HG02623 (cell line): Measurements from ENCODE around the gene RTN3.
A peak's percentile ranks its signal among the peaks of the same experiment; 100 is the strongest.
"Not testable (repeated sequence)": the region's sequence is repeated elsewhere in the genome, so short reads cannot be mapped to it uniquely, and the experiment has no call there.

Experiments used
- ATAC-seq: cut with Tn5 transposase; IDR thresholded peaks from one replicate; pipeline ENCODE4 v1.9.1; 2021; ENCODE audit warnings: moderate library complexity; ENCODE audit not compliant: unreplicated experiment

RTN3 gene

GRCh38 chr11:63681321-63682065, at the start of gene RTN3:
TSS of gene RTN3 (plus strand) at chr11:63681500. CDS start at chr11:63681637, 137 bp downstream.
- ATAC-seq, result peak; percentile 84

- no peak for ATAC-seq
Measured at GRCh38 chr11:63635762-63636465, 45.4 kb upstream of the RTN3 start.

- not testable (repeated sequence) for ATAC-seq
Measured at GRCh38 chr11:63638436-63638835, 42.9 kb upstream of the RTN3 start.

GRCh38 chr11:63639199-63639832, 42.0 kb upstream of the RTN3 start:
- no peak for ATAC-seq

- ATAC-seq, result no peak
Measured at GRCh38 chr11:63641727-63642126, 39.6 kb upstream of the RTN3 start.

- ATAC-seq, result no peak
Measured at GRCh38 chr11:63643205-63643604, 38.1 kb upstream of the RTN3 start.

- no peak for ATAC-seq
Measured at GRCh38 chr11:63652671-63653070, 28.6 kb upstream of the RTN3 start.

- no peak for ATAC-seq
Measured at GRCh38 chr11:63660972-63661371, 20.3 kb upstream of the RTN3 start.

GRCh38 chr11:63663809-63664208, 17.5 kb upstream of the RTN3 start:
- no peak for ATAC-seq

GRCh38 chr11:63666874-63667273, 14.4 kb upstream of the RTN3 start:
- ATAC-seq, result no peak

GRCh38 chr11:63667995-63668795, 13.1 kb upstream of the RTN3 start:
- ATAC-seq, result no peak

GRCh38 chr11:63670096-63670432, 11.2 kb upstream of the RTN3 start:
- no peak for ATAC-seq

- peak; percentile 24 for ATAC-seq
Measured at GRCh38 chr11:63670433-63671321, 10.6 kb upstream of the RTN3 start.

GRCh38 chr11:63671322-63672155, 9.8 kb upstream of the RTN3 start, which contains the start of gene ATL3:
TSS of gene ATL3 (minus strand) at chr11:63671376. CDS start at chr11:63671335, 41 bp downstream.
- ATAC-seq, result peak; percentile 91

- no peak for ATAC-seq
Measured at GRCh38 chr11:63672156-63672463, 9.2 kb upstream of the RTN3 start.

GRCh38 chr11:63672936-63673539, 8.3 kb upstream of the RTN3 start:
- ATAC-seq, result no peak

- no peak for ATAC-seq
Measured at GRCh38 chr11:63673579-63673978, 7.7 kb upstream of the RTN3 start.

- ATAC-seq, result no peak
Measured at GRCh38 chr11:63680834-63681320, 423 bp upstream of the RTN3 start.
